Stimulated activated CD8-positive, alpha-beta memory T cell treated with anti-CD3 and anti-CD28 coated beads, Interleukin-4, amount 100 ng/mL, for 24 hours (primary cell): ENCODE data around the gene CLEC18A.
"Not testable (repeated sequence)": the region's sequence is repeated elsewhere in the genome, so short reads cannot be mapped to it uniquely, and the experiment has no call there.

ENCODE experiments used
- DNase-seq: peaks from one replicate; pipeline ENCODE4 v3.0.0-alpha.2; 2020; ENCODE audit warnings: low read depth

The CLEC18A gene

GRCh38 chr16:69930117-69930776 lies 20.9 kb upstream of the CLEC18A start:
- peak; percentile 7 for DNase-seq

DNA sequence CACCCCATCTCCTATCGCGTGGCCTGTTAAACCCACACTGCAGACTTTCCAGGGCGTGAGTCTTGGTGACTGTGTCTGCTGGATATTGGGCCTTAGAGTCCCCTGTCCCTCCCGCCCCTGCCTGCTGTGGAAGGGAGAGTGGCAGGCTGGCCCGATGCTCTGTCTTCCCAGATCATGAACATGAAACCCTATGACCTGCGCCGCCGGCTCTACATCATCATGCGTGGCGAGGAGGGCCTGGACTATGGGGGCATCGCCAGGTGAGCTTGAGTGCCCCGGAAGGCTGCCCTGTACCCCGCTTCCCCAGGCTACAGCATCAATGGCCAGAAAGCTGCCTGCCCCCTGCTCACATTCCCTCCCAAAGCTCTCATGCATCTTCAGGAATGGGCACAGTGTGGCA lies 19.5 kb upstream of the CLEC18A start:
- DNase-seq = no peak

GRCh38 chr16:69932228-69932627 lies 18.9 kb upstream of the CLEC18A start:
- DNase-seq = no peak

GRCh38 chr16:69932691-69933392 lies 18.3 kb upstream of the CLEC18A start:
- DNase-seq = no peak

- no peak for DNase-seq
These were observed 17.1 kb upstream of the CLEC18A start for GRCh38 chr16:69934044-69934443.

DNA sequence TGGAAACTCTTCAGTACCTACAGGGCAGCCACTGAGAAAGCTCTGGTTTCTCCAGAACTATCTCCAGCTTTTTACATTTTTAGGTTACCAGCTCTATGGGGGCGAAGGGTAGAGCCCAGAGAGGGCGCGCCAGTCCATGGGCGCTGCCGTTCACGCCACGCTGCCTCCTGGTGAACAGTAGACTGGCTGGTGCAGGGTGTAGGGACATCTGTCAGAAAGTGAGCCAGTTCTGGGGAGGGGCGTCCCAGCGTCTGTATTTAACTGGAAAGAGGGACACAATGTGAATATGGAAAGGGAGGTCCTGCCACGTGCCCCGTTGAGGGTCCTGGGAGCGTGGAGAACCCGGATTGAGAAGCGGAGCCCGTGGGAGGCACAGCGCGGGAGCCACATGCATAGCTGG lies 16.4 kb upstream of the CLEC18A start:
- no peak for DNase-seq

- DNase-seq = no peak
These were observed 15.8 kb upstream of the CLEC18A start for GRCh38 chr16:69935278-69935711.

DNA sequence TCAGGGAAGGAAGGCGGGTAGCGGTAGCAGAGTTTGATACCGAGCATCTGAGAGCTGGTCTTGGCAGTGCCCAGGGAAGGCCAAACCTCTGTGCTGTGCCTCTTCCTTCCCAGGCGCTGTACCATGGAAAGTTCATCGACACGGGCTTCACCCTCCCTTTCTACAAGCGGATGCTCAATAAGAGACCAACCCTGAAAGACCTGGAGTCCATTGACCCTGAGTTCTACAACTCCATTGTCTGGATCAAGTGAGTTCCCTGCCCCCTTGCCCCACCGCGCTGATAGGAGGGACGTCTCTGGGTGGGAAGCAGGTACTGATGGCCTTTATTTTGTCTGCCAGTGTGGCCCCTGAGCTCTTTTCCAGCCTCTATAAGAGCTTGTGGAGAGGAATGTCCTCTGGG lies 15.4 kb upstream of the CLEC18A start:
- DNase-seq = no peak

- no peak for DNase-seq
These were observed 14.9 kb upstream of the CLEC18A start for GRCh38 chr16:69936252-69936651.

GRCh38 chr16:69936751-69937211 lies 14.4 kb upstream of the CLEC18A start:
- DNase-seq = no peak

DNA sequence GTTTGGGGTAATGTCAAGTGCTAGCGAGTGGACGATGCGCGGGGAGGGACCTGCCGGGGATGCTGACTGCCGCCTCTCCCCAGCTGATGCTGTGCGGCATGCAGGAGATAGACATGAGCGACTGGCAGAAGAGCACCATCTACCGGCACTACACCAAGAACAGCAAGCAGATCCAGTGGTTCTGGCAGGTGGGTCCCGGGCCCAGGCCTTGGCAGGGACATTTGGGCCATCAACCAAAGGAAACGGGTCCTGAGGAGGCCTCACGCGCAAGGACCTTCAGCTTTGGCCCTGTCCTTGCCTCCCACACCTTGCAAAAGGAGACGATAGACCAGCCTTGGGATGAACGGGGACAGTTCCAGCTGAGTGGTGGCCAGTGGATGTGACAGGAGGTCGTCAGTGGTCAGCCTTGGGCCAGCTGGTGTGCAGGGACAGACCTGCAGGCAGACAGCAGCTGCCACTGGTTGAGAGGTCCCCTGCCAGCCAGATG lies 13.6 kb upstream of the CLEC18A start:
- no peak for DNase-seq

DNA sequence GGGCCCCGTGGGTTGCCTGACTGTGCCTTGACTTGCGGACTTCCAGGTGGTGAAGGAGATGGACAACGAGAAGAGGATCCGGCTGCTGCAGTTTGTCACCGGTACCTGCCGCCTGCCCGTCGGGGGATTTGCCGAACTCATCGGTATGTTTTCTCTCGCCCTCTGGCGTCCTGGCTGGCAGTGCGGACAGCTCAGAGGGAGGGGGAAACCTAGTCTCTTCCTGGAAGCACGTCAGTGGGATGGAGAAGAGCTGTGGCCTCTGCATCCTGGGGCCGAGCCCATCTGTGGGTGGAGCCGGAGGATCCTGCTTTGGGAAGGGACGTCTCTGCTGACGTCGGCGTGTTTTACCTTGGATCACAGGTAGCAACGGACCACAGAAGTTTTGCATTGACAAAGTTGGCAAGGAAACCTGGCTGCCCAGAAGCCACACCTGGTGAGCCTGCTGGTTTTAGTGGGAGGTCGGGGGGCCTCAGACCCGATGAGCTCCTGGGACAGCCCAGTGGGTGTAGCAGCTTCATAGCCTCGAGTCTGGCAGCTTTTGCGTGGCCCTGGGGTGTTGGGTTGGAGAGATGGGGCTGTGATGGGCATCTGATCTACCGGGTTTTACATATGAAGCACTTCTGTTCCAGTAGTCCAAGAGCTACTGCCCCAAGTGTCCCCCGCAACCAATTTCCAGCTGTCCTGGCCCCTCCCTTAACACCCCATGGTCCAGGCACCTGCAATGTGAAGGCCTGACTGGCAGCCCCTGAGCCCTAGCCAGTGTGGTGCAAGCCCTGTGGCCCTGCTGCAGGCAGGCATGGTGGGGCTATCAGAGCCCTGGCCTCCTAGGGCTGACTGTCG lies 11.9 kb upstream of the CLEC18A start:
- no peak for DNase-seq

DNA sequence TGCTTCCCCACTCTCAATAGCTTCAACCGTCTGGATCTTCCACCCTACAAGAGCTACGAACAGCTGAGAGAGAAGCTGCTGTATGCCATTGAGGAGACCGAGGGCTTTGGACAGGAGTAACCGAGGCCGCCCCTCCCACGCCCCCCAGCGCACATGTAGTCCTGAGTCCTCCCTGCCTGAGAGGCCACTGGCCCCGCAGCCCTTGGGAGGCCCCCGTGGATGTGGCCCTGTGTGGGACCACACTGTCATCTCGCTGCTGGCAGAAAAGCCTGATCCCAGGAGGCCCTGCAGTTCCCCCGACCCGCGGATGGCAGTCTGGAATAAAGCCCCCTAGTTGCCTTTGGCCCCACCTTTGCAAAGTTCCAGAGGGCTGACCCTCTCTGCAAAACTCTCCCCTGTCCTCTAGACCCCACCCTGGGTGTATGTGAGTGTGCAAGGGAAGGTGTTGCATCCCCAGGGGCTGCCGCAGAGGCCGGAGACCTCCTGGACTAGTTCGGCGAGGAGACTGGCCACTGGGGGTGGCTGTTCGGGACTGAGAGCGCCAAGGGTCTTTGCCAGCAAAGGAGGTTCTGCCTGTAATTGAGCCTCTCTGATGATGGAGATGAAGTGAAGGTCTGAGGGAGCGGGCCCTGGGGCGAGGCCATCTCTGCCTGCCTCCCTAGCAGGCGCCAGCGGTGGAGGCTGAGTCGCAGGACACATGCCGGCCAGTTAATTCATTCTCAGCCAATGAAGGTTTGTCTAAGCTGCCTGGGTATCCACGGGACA lies 11.1 kb upstream of the CLEC18A start:
- no peak for DNase-seq

- DNase-seq = no peak
These were observed 10.5 kb upstream of the CLEC18A start for GRCh38 chr16:69940676-69941075.

DNA sequence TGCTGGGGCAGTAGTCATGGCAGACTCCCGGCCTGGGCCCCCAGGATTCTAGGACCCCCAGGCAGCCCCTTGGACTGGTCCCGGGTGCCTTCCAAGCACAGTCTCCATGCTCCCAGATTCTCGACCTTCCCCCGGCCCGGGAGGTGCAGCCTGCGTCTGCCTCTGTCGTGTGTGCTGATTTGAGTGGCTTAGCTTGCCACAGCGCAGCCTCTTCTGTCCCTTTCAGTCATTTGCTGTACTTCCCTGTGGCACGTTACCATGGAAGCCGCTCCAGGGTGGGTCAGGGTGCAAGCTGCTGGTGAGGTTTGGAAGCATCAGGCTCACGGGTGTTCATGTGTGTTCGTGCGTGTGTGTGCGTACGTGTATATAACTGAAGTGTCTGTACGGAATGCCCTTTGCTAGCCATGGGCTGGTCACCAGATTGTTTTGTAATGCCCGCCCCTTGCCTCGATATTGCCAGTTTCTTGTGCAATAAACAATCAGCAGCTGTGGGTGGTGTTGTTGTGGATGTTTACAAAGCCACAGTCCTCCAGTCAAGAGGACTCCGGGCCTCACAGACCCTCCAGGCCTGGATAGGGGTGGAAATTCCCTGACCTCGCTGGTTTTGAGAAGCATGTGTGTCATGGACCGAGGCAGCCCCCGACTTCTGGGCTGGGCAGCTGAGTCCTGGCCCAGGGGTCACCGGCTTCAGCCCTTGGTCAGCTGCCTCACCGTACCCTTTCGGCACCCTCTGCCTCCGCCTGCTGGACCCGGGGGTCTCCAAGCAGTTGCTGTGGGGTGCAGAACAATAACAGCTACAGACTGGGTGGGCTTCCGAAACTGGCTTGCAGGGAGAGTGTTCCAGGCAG lies 9.7 kb upstream of the CLEC18A start:
- no peak for DNase-seq

DNA sequence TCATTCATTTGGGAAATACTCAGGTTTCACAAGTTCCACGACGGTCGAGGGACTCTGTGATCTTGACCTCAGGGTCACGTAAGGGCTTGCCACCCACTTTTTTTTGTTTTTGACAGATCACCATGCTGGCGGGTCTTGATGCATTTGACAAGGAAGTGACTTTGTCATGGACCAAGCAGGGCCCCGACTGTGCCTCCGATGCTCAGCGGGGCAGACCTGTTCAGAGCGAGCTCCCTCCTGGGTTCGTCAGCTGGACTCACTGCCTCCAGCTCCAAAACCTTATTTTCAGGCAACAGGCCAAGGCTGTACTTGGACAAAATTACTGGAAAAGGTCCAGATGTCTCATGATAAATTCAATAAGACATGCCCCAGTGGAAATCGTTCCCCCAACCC lies 9.0 kb upstream of the CLEC18A start:
- DNase-seq = no peak

DNA sequence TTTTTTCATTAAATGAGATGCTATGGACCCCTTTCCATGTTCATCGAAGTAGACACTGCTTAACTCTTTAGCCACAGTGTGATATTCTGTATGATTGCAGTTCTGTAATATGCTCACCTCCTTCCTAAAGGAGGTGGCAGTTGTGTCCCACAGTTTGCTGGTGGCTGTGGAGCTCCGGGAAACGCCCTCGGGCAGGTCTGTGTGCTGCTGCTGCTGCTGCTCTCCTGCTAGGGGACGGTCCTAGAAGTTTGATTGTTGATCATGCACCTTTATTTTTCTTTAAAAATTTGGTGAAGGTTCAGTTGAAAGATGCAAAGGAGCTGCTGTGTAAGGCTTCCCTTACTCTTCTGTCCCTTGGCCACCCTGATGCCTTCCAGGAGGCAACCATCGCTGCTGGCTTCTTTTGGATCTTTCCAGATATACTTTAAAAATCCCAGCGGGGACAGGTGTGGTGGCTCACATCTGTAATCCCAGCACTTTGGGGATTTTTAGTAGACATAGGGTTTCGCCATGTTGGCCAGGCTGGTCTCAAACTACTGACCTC lies 8.4 kb upstream of the CLEC18A start:
- no peak for DNase-seq

DNA sequence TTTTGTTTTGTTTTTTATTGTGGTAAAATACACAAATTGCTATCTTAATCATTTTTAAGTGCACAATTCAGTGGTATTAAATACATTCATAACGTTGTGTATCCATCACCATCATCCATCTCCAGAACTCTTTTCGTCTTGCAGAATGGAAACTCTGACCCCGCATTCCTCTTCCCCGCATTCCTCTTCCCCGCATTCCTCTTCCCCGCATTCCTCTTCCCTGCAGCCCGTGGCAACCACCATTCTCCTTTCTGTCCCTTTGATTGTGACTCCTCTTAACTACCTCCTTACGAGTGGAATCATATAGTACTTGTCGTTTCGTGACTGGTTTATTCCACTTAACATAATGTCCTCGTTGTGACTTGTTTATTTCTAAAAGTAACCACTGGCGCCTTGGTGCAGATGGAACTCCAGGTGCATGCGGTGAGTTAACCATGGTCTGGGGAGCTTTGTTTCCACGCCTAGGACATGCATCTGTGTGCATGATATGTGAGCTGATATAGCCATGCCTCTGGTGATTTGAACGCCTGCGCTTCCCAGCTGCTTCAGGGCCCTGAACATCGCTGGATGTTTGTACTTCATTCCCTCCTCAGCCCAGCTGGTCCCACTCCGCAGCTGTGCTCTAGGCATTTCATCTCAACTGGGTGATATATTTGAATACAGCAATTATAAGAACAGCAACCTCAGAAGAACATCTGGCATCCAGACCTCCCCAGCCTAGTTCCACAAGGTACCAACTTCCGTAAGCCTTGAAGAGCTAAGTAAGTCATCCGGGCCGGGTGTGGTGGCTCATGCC lies 7.7 kb upstream of the CLEC18A start:
- not testable (repeated sequence) for DNase-seq

GRCh38 chr16:69950411-69950810 lies 723 bp upstream of the CLEC18A start:
- not testable (repeated sequence) for DNase-seq

DNA sequence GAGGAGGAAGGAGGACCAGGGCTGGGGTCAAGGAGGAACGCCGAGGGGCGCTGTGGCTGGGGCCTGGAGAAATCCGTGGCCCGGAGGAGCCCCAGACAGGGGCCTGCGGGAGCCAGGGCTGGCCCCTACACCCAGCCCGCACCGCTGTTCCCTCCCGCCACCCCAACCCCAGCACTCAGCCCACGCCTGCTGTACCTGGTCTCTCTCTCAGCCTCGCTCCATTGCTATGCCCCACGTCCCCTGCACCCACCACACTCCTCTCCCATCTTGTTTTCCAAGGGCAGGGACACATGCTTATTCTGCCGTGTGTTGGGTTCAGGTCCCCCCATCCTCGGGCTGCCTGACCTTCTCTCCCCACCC lies 518 bp downstream of the CLEC18A start:
- not testable (repeated sequence) for DNase-seq
